ENCODE measurements around the gene LPGAT1.

The LPGAT1 gene

DNA sequence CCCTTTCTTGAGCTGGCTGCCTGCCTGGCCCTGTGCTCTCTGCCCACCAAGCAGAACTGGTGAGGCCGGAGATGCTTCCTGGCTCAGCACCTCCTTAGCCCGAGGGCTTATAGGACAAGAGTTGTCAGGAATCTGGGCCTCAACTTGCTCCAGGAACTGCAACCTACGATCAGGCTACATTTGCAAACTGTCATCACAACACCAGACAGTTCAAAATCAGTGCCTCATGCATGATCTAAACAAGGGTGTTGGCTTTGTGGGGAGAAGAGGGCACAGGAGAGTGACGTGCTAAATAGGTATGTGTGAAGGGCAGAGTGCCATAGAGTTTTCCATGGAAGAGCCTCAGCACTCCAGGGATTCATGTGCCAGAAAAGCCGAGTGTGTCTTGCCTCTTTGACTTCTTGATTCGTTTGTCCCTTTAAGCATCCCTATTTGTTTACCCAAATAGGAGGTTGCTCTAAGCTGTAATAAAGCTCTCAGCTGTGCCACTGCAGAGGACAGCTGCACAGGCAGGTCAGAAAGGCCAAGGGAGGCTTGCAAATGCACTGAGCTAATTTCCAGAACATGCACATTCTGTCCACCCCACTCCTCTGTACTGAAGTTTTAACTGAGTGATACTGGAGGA is 125.0 kb downstream of the LPGAT1 start:
- H3K4me3 ChIP-seq (ENCODE audit: low read length): no peak overlapping the region
- TF ChIP-seq, protein P1, sequence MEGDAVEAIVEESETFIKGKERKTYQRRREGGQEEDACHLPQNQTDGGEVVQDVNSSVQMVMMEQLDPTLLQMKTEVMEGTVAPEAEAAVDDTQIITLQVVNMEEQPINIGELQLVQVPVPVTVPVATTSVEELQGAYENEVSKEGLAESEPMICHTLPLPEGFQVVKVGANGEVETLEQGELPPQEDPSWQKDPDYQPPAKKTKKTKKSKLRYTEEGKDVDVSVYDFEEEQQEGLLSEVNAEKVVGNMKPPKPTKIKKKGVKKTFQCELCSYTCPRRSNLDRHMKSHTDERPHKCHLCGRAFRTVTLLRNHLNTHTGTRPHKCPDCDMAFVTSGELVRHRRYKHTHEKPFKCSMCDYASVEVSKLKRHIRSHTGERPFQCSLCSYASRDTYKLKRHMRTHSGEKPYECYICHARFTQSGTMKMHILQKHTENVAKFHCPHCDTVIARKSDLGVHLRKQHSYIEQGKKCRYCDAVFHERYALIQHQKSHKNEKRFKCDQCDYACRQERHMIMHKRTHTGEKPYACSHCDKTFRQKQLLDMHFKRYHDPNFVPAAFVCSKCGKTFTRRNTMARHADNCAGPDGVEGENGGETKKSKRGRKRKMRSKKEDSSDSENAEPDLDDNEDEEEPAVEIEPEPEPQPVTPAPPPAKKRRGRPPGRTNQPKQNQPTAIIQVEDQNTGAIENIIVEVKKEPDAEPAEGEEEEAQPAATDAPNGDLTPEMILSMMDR (IDR thresholded peaks at IDR 0.05; ENCODE audit: insufficient read depth, low read depth, low read length, missing control alignments): no peak
- DNase-seq (ENCODE audit: low read depth): peak; percentile 97

DNA sequence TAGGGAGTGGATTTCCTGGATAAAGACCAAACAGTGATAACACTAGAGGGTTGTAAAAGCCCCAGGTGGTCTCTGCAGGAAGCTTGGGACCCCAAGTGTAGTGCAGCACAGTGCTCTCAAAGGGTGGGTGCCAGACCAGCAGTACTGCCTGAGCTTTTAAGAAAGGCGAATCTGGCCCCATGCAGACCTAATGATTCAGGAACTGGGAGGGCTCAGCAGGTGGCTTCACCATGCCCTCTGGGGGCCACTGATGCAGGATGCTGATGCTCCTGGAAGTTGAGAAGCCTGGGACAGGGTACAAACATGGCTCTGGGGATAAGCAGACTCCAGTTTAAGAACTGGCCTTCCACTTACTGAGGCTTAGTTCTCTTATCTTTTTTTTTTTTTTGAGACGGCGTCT is 126.0 kb downstream of the LPGAT1 start:
- TF ChIP-seq, protein P1 (IDR thresholded peaks at IDR 0.05; ENCODE audit: insufficient read depth, low read depth, low read length, missing control alignments): no peak
- no peak for DNase-seq (ENCODE audit: low read depth)
- H3K4me3 ChIP-seq (ENCODE audit: low read length): no peak overlapping the region

DNA sequence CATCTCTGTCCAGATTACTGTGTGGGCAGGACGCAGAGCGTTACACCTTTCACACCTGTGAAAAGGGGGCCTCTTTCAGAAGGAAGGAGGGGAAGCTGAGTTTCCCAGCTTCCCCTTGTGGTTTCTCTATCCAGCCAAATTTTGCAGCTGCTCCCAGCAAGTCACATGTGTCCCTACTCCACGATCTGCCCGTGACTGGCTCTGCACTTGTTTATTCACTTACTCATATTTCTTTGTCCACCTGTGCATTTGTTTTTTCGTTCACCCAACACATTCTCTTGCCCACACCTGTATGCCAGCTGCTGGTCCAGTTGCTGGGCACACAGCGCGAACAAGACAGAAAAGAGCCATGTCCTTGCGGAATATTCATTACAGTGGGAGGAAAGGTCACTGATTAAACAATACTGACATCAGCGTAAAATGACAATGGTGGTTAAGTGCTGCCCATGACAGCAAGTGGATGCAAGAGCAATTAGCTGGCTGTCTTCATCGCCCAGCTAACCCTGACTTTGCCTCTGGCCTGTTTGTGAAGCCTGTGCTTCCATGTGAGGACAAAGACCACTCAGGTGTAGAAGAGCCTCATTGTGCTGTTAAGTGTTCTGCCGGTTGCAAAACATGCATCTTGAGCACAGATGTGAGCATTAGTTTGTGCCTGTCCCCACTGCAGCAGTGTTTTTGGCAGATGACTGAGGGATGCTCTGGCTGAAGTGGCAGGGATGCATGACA is 126.6 kb downstream of the LPGAT1 start:
- TF ChIP-seq, protein P1 (IDR thresholded peaks at IDR 0.05; ENCODE audit: insufficient read depth, low read depth, low read length, missing control alignments): no peak
- peak; percentile 29 for DNase-seq (ENCODE audit: low read depth)
- H3K4me3 ChIP-seq (ENCODE audit: low read length): no peak overlapping the region

DNA sequence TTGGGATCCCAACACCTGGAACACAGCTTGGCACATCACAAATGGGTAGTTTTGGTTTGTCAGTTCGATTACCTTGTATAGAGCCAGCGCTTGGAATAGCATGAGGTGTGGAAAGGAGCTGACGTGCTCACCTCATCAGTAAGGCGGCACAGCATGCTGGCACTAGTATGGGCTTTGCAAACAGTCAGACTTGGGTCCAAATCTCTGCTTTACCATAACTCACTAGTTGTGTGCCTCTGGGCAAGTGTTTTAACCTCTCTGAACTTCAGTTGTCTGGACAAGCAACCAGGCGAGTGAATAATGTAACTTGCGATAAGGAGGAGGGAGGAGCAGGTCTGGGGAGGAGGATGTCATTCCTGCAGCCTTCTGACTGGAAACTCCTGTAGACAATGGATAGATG is 128.8 kb downstream of the LPGAT1 start:
- TF ChIP-seq, protein P1 (IDR thresholded peaks at IDR 0.05; ENCODE audit: insufficient read depth, low read depth, low read length, missing control alignments): no peak
- H3K4me3 ChIP-seq (ENCODE audit: low read length): no peak overlapping the region
- DNase-seq (ENCODE audit: low read depth): peak; percentile 78

DNA sequence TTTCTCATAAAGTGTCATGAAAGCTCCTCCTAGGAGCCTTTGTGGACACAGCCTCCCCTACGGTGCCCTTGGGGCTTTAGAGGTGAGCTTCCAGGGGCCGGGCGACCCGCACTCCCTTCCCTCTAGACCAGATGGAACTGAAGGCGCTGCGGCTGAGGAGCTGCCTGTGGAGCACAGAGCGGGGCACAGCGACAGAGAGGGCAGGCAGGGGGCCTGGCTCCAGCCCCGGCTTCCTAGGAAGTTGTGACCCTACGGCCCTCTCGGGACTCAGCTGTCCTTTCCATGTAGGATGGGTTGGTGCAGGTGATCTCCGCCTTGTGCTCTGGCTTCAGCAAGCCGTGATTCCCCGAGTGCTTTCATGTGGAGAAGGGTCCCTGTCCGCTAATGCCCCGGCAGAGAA is 131.5 kb downstream of the LPGAT1 start:
- no peak for DNase-seq (ENCODE audit: low read depth)
- no peak overlapping the region for H3K4me3 ChIP-seq (ENCODE audit: low read length)
- TF ChIP-seq, protein P1 (IDR thresholded peaks at IDR 0.05; ENCODE audit: insufficient read depth, low read depth, low read length, missing control alignments): no peak

DNA sequence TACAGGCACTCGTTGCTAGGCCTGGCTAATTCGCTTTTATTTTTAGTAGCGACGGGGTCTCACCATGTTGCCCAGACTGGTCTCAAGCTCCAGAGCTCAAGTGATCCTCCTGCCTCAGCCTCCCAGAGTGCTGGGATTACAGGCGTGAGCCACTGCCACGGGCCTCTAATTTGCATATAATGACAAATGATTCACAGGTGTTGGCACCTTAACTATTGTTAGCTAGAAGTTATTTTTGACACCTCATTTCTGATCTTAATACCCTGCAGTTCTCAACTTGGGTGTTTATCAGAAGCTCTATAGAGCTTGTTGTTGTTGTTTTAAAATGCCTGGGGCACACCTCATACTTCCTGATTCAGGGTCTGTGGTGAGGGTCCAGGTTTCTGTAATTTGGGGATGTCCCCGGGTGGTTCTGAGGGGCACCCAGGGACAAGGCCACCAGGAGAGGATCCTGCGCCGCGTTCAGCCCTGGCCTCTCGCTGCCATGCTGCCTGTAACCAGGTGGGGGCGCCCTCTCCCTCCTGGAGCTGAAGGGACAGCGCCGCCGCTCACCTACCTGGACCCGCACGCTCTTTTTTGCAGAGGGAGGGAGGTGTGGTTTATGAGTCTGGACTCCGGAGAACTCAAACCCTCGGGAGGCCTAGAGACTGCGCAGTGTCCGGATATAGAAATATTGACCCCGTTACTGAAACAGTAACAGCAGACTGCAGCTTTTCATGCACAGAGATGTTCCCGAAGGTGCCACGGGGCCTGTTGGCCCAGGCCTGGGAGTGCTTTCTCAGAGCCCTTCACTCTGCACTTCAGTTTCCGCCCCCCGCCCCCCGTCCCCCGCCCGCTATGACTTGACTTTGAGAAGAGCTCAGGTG is 132.2 kb downstream of the LPGAT1 start:
- H3K4me3 ChIP-seq (ENCODE audit: low read length): no peak overlapping the region
- TF ChIP-seq, protein P1 (IDR thresholded peaks at IDR 0.05; ENCODE audit: insufficient read depth, low read depth, low read length, missing control alignments): peak; percentile 96
- peak; percentile 77 for DNase-seq (ENCODE audit: low read depth)
